DMS53 (cell line): ENCODE data around the gene C16orf96.

ENCODE experiments used
- DNase-seq: peaks from one replicate; lab custom pipeline; 2025; lab: John Stamatoyannopoulos, UW

Gene C16orf96

DNA sequence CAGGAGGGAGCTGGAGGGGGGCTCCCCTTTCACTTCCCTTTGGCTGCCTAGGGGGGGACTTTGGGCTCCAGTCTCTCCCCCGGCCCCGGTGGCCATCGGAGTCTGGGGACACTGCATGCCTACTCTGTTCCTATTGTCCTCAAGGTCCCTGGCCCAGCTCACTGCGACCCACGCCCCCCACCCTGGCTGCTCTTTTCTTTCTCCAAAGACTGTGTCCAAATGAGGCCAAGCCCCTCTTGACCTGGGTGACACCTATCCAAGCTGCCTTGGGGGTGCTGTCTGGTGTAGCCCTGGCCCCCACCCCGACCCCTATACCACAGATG lies 45.7 kb downstream of the C16orf96 start:
- DNase-seq = no peak

- DNase-seq = no peak
These were observed 46.2 kb downstream of the C16orf96 start for GRCh38 chr16:4602331-4602730.

- no peak for DNase-seq
These were observed 47.6 kb downstream of the C16orf96 start for GRCh38 chr16:4603624-4604170.

GRCh38 chr16:4604401-4604800 lies 48.3 kb downstream of the C16orf96 start:
- DNase-seq = no peak

DNA sequence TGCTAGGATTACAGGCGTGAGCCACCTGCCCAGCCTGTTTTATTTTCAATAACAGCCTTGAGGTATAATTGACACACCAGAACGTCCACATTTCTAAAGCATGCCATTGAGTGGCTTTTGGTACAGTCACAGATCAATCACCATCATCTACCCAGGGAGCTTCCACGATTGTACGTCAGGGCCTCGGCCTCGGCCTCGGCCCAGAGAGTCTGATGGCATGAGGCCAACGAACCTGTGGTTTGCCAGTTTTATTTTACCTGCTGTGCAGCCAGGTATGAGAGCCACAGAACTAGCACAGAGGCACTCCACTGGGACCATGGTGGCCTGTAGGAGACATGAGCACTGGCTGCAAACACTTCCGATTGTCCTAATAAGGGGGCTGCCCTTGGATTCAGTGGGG lies 50.2 kb downstream of the C16orf96 start:
- no peak for DNase-seq

DNA sequence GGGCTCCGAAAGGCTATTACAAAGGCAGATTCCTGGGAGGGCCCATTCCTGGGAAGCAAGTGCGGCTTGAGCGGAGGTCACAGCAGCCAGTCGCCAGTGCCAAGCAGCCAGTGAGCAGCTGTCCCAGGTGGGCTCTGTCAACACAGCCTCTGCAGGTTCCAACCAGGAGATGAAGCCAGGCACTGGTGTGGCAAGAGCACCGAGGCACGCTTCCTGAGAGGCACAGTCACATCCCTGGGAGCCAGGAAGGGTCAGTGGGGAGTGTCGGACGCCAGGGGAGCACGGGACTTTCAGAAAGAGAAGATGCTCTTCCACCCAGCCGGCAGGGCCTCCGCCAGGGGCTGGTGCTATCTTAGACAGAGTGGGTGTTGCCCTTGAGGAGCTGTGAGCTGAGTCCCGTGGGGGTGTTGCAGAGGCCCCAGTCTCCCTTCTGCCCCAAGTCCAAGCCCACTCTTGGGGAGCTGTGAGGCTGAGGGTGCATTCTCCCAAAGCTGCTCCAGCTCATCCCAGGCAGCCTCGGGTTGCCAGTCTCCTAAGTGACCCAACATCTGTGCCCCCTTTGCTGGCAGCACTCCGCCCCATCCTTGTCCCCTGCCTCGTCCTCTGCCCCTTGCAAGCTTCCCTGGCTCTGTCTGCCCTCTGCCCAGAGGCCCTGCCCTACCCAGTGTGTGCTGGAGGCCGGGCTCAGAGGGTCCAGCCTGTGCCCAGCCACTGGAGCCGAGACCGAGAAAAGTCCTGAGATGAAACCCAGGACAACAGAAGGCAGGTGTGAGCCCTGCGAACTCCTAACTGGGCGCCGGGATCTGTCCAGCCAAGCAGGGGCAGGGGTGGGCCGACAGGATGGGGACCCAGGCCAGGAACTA lies 51.9 kb downstream of the C16orf96 start:
- no peak for DNase-seq

DNA sequence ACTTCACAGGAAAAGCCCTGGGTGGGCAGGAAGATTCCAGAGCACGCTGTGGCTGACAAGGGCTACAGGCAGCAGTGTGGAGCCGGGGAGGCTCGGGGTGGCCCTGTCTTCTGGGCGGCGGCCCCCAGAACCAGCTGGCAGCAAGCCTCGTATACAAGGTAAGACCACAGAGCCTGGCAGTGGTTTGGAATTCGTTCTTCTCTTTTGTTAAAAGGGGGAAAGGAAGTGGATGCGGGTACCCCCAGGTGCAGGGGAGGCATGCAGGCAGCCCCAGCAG lies 52.5 kb downstream of the C16orf96 start:
- DNase-seq = no peak

- no peak for DNase-seq
These were observed 53.3 kb downstream of the C16orf96 start for GRCh38 chr16:4609200-4610010.

DNA sequence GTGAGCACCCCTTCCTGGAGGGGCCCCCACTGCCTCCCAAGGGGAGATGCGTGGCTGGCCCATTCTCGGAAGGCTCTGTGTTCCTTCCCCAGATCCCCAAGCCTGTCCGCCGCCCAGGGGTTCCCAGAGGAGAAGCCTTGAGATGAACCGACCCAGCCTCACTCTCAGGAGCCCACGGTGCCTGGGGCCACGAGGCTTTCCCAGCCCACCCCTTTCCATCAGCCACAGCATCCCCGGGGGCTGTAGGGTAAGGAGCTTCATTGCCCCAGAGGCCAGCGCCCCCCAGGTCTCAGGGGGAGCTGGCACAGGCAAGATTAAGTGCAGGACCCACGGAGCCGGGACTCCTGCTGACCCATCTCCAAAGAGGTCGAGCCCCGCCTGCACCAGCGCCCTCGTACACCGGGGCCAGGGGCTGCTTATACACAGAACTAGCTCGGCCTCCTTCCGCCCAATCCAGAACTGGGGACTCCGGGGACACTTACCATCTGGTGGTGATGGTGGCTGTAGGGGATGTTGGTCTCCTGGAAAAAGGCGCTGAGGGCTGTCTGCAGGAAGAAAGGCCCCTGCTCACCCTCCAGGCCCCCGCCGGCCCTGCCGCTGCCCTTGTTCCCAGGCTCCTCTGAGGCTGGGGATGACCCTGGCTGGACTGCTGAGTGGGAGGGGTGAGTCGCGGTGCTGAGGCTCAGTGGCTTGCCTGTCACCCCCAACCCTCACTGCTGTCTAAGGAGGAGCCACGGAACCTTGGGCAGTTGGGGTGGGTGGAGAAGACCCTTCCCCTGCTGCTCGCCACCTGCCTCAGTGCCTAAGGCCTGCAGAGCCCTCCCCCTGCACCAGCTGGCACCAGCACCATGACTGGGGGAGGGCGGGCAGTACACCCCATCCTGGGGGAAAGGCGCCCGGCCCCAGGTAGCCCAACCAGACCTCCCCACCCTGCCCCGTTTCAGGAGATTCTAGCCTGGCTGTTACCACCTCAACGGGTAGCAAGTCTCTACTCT lies 54.2 kb downstream of the C16orf96 start:
- no peak for DNase-seq

- DNase-seq = no peak
These were observed 55.3 kb downstream of the C16orf96 start for GRCh38 chr16:4611337-4612021.

DNA sequence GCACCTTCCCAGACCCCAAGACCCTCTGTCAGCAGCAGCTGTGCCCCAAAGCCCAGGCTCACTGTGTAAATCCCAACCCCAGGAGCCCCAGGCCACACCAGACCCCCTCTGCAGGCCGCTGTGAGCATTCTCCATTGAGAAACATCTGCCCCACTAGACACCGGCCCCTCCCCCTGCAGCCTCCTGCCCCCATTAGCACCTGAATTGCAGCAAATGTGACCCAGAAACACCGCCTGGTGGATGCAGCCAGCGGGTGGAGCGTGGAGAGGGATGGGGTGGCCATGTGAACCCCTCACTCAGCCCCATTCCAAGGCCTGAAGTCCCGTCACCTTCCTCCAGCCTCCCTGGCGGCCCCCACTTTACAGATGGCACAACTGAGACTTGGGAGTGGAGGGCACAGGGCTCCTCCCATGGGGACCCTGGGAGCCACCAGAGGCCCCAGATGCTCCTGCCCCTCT lies 56.4 kb downstream of the C16orf96 start:
- no peak for DNase-seq

DNA sequence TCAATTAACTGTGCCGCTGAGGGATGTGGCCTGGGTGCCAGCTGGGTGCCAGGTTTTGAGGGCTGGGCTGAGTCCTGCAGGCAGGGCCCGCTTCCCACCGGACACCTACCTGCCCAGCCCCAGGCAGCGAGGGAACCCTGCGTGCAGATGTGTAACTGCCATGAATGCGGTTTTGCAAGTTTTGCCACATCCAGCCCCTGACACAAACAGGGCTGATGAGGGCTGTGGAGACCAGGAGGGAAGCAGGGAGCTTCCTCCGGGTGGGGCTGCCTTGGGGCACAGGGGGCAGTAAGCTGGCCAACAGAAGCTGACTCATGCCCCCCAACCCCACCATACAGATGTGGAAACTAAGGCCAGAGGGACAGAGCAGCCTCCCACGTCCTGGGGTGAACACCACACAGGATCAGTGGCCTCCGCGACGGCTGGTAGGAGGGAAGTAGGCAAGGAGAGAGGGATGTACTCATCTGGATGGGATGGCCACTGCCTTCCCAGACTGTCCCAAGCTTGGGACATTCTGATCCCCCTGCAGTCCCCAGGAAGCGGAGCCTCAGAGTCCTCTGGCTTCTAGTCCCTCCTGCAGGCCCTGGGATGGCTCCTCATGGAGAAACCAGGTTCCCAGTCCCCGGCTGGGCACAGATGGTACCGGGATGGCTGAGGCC lies 57.0 kb downstream of the C16orf96 start:
- peak; percentile 21 for DNase-seq

GRCh38 chr16:4613636-4614570 lies 57.8 kb downstream of the C16orf96 start:
- peak; percentile 59 for DNase-seq

- DNase-seq = peak; percentile 96
These were observed 58.6 kb downstream of the C16orf96 start, which contains the start of gene UBALD1 for GRCh38 chr16:4614571-4615383. Gene UBALD1 (minus strand): TSS chr16:4614888. CDS start chr16:4614797, 91 bp downstream.

- peak; percentile 74 for DNase-seq
These were observed 59.4 kb downstream of the C16orf96 start for GRCh38 chr16:4615384-4616046.

GRCh38 chr16:4616047-4616811 lies 60.1 kb downstream of the C16orf96 start:
- peak; percentile 99 for DNase-seq

DNA sequence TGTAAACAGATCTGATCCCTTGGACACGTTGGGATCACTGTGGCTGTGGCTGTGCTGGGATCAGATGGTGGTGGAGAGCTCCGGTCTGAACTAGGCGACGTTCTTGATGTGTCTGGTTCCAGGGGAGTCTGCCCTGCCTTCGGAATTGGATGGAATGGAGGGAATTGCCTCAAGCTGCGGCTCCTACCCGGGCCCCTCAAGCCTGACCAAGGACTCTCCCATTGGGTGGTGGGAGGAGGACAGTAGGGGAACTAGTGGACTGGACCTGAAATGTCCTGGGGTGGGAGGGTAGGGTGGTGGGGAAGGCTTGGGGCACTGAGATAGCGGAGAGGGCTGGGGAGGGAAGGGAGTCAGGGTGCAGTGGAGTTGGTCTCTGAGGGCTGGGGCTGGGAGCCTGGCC lies 61.7 kb downstream of the C16orf96 start:
- DNase-seq = no peak
